ENCODE data around the gene OMA1. TPM values are rescaled to one million over a fixed set of nuclear protein-coding genes. Genes with fewer than 3 reads are reported as not detected.
A peak's percentile ranks its signal among the peaks of the same experiment; 100 is the strongest.
"Not testable (repeated sequence)": the region's sequence is repeated elsewhere in the genome, so short reads cannot be mapped to it uniquely, and the experiment has no call there.

OMA1 gene
- total and polyA plus RNA-seq, 2 donors from 2014 or later: 24.8 to 42.6 TPM

- no peak for FAIRE-seq
- peak in 1 of 5 donors; percentile 91 for DNase-seq
- H3K9ac ChIP-seq (ENCODE audit: low read length in 3 of 3): no peak overlapping the region
- peak overlapping the region in 1 of 2 donors; percentile 8 for H3K27ac ChIP-seq (ENCODE audit: low read depth in 2 of 2, low read length in 2 of 2)
- H3K9me3 ChIP-seq (ENCODE audit: control insufficient read depth in 2 of 3, insufficient read depth in 1 of 3, low read length in 3 of 3): no peaks in the 10 kb centered on the region
- no peaks in the 10 kb centered on the region for H3K36me3 ChIP-seq (ENCODE audit: control insufficient read depth in 2 of 3, insufficient read depth in 3 of 3, low read length in 3 of 3)
- peaks cover 0 to 2% (median 0%) of the 10 kb centered on the region in 3 donors for H3K4me1 ChIP-seq (ENCODE audit: control insufficient read depth in 2 of 3, insufficient read depth in 2 of 3, low read depth in 1 of 3, low read length in 3 of 3)
- no peak for TF ChIP-seq CTCF (IDR thresholded peaks at IDR 0.05; ENCODE audit: borderline replicate concordance, extremely low read depth, insufficient read depth)
- intact Hi-C loops (cut with DNase I): no loop called here
- H3K27me3 ChIP-seq (ENCODE audit: control insufficient read depth, insufficient read depth, low read length): no peaks in the 10 kb centered on the region
- no peak overlapping the region for H3K4me3 ChIP-seq (ENCODE audit: low read length in 3 of 3)
These were observed 37.8 kb upstream of the OMA1 start for GRCh38 chr1:58584082-58584895.

GRCh38 chr1:58583496-58583895, 37.0 kb upstream of the OMA1 start:
- DNase-seq (no peak), FAIRE-seq (no peak)
- H3K27ac ChIP-seq (ENCODE audit: low read depth in 2 of 2, low read length in 2 of 2): no peak overlapping the region
- no peak for TF ChIP-seq CTCF (IDR thresholded peaks at IDR 0.05; ENCODE audit: borderline replicate concordance, extremely low read depth, insufficient read depth)
- H3K4me1 ChIP-seq (ENCODE audit: control insufficient read depth in 2 of 3, insufficient read depth in 2 of 3, low read depth in 1 of 3, low read length in 3 of 3): peaks cover 0 to 2% (median 0%) of the 10 kb centered on the region in 3 donors
- no peaks in the 10 kb centered on the region for H3K36me3 ChIP-seq (ENCODE audit: control insufficient read depth in 2 of 3, insufficient read depth in 3 of 3, low read length in 3 of 3)
- no peaks in the 10 kb centered on the region for H3K9me3 ChIP-seq (ENCODE audit: control insufficient read depth in 2 of 3, insufficient read depth in 1 of 3, low read length in 3 of 3)
- no peak overlapping the region for H3K9ac ChIP-seq (ENCODE audit: low read length in 3 of 3)
- intact Hi-C loops (cut with DNase I): no loop called here
- H3K4me3 ChIP-seq (ENCODE audit: low read length in 3 of 3): no peak overlapping the region
- no peaks in the 10 kb centered on the region for H3K27me3 ChIP-seq (ENCODE audit: control insufficient read depth, insufficient read depth, low read length)

GRCh38 chr1:58582143-58582542, 35.6 kb upstream of the OMA1 start:
- intact Hi-C loops (cut with DNase I); H3K4me1 ChIP-seq (ENCODE audit: control insufficient read depth in 2 of 3, insufficient read depth in 2 of 3, low read depth in 1 of 3, low read length in 3 of 3); H3K9me3 ChIP-seq (ENCODE audit: control insufficient read depth in 2 of 3, insufficient read depth in 1 of 3, low read length in 3 of 3); DNase-seq; H3K27me3 ChIP-seq (ENCODE audit: control insufficient read depth, insufficient read depth, low read length); H3K9ac ChIP-seq (ENCODE audit: low read length in 3 of 3); H3K4me3 ChIP-seq (ENCODE audit: low read length in 3 of 3); H3K27ac ChIP-seq (ENCODE audit: low read depth in 2 of 2, low read length in 2 of 2); H3K36me3 ChIP-seq (ENCODE audit: control insufficient read depth in 2 of 3, insufficient read depth in 3 of 3, low read length in 3 of 3); FAIRE-seq: not testable (repeated sequence)

- no peak overlapping the region for H3K4me3 ChIP-seq (ENCODE audit: low read length in 3 of 3)
- intact Hi-C loops (cut with DNase I): no loop called here
- FAIRE-seq (no peak), DNase-seq (no peak)
- no peaks in the 10 kb centered on the region for H3K9me3 ChIP-seq (ENCODE audit: control insufficient read depth in 2 of 3, insufficient read depth in 1 of 3, low read length in 3 of 3)
- H3K36me3 ChIP-seq (ENCODE audit: control insufficient read depth in 2 of 3, insufficient read depth in 3 of 3, low read length in 3 of 3): no peaks in the 10 kb centered on the region
- H3K27ac ChIP-seq (ENCODE audit: low read depth in 2 of 2, low read length in 2 of 2): no peak overlapping the region
- no peak for TF ChIP-seq CTCF (IDR thresholded peaks at IDR 0.05; ENCODE audit: borderline replicate concordance, extremely low read depth, insufficient read depth)
- peaks cover 0 to 8% (median 0%) of the 10 kb centered on the region in 3 donors for H3K4me1 ChIP-seq (ENCODE audit: control insufficient read depth in 2 of 3, insufficient read depth in 2 of 3, low read depth in 1 of 3, low read length in 3 of 3)
- H3K27me3 ChIP-seq (ENCODE audit: control insufficient read depth, insufficient read depth, low read length): no peaks in the 10 kb centered on the region
- H3K9ac ChIP-seq (ENCODE audit: low read length in 3 of 3): no peak overlapping the region
These were observed 35.1 kb upstream of the OMA1 start for GRCh38 chr1:58581641-58582040.

Measured in kidney (tissue), 14 donors.